Cardiac ventricle fibroblast (primary cell): ENCODE data around the gene MORC3. TPM values are rescaled to one million over a fixed set of nuclear protein-coding genes. Genes with fewer than 3 reads are reported as not detected.

ENCODE experiments used
- total RNA-seq: library from RNA; depleted of rRNA; stranded (reverse); fragments of >200 nt; gene quantifications from 2 replicates; pipeline ENCODE4 v1.2.3, GENCODE V29; 2015

MORC3 gene
- total RNA-seq, result 9.9 and 10.8 TPM in 2 replicates

GRCh38 chr21:36319767-36320420 is at the start of gene MORC3:
MORC3 (plus strand) TSS chr21:36320197; CDS start chr21:36320265, 68 bp downstream.

GRCh38 chr21:36385233-36386030 is 65.4 kb downstream of the MORC3 start, which contains the start of gene CHAF1B:
CHAF1B (plus strand) TSS chr21:36385392; CDS start chr21:36386137, 745 bp downstream.

Other genes with a start within 250 kb of the MORC3 start
- 8.7 and 17.7 TPM in 2 replicates for gene CBR3, start 185.1 kb upstream of the MORC3 start, total RNA-seq
- 3.1 and 3.3 TPM in 2 replicates for gene DOP1B, start 163.4 kb upstream of the MORC3 start, total RNA-seq
- gene CHAF1B, start 65.2 kb downstream of the MORC3 start, total RNA-seq, result 1.2 and 1.7 TPM in 2 replicates
- 0.49 TPM in 1 of 2 replicates, not detected in the other for gene CLDN14, start 159.9 kb downstream of the MORC3 start, total RNA-seq